Activated T-cell treated with anti-CD3 and anti-CD28 coated beads for 1 hour (primary cell): Measurements from ENCODE around the gene DLST.

Source experiments
- DNase-seq: peaks from one replicate; pipeline ENCODE4 v3.0.0-alpha.2; 2020; ENCODE audit warnings: low read depth

Gene DLST

GRCh38 chr14:74860899-74861733 is 20.6 kb upstream of the DLST start:
- DNase-seq, result peak; percentile 99

- no peak for DNase-seq
Observed at GRCh38 chr14:74861734-74862090, 20.0 kb upstream of the DLST start.

DNA sequence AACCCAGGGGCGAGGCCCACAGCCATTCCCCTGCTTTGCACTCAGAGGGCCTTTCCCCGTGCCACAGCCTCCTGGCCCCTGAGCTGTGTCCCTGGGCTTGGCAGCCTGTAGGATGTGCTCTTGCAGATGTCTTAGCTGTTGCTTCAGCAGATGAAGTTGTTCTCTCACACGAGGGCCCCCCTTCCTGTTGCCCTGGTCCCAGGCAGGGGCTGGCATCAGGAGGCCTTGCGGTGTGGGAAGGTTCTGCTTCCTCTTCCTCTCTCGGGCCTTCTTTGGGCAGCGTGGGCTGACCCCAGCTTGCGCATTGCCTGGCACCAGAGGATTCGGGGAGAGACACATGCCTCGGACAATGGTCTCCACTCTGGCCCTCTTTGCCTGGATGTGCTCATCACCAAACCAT is 18.4 kb upstream of the DLST start:
- DNase-seq, result no peak

DNA sequence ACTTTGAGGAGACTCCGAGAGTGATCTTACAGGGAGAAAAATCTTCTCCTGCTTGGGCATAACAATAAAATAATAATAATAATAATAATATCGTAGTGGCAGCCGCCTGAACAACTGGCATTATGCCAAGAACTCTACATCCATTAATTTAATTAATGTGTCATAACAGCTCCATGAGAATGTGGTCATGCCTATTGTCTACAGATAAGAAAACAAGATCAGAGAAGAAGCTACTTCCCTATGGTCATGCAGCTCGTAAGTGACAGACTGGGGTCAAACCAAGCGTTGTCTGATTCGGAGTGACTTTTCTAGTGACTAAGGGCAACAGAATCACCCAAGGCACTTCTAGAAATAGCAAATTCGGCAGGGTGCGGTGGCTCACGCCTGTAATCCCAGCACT is 17.5 kb upstream of the DLST start:
- no peak for DNase-seq

GRCh38 chr14:74865156-74865555 is 16.6 kb upstream of the DLST start:
- DNase-seq, result no peak

GRCh38 chr14:74866708-74867389 is 14.9 kb upstream of the DLST start:
- no peak for DNase-seq

DNA sequence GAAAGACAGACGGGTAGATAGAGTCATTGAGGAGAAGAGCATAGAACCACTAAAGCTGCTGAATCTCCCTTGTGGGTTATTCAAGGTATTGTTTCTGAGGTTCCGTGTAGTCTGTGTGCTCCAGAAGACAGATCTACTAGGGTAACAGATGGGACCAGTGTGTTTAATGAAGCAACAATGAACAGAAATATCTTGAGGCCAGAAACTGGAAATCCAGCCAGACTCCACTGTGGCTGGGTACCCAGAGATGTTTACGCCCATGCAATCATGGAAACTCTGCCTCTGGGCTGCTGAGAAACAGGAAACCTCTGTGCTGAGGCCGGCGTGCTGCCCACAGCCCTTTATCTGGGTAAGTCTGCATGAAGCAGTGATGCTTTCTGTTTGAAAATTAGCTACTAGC is 14.0 kb upstream of the DLST start:
- peak; percentile 34 for DNase-seq

DNA sequence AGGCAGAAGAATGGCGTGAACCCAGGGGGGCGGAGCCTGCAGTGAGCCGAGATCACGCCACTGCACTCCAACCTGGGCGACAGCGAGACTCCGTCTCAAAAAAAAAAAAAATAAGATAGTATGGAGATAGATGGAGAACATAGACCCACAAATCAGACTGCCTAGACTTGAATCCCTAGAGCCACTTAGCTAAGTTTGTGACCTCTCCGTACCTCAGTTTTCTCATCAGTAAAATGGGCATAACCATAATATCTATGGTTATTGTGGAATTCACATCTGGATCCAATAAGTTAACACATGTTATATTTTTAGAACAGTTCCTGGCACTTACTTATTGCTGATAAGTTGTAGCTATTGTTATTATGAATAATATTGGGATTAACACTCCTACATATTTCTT is 13.0 kb upstream of the DLST start:
- no peak for DNase-seq

DNA sequence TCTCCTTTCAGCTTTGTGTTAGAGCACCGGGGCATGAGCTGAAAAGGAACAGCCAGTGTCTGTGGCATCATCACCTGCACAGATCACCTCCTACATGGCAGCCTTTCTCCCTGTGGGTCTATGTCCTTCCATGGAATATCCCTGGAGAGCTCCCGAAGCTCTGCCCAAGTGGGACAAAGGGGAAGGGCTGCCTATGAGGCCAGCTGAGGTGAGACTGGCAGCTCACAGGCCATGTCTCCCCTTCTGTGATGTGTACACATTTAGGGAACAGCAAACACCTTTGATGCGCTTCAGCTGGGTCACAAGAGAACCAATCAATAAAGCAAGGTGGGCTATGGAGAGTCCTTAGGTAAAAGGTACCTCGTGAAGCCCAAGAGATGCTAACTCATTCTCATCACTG is 9.9 kb upstream of the DLST start:
- no peak for DNase-seq

DNA sequence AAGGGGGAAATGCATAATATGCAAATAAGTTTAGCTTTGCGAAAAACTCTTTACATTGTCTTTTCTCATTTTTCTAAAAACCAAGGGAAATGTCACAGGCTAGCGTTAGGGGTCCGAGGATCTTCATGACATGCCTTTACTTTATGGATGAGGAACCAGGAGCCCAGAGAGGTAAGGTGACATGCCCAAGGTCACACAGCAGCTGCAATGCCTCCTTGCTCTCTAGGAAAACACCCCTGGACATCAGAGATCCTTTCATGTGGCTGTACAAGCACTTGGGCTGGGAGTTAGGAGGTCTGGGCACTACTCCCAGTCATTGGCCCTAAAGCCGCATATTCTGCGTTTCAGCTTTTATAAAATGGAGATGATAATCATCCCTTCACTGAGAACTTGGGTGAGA is 6.5 kb upstream of the DLST start:
- no peak for DNase-seq

DNA sequence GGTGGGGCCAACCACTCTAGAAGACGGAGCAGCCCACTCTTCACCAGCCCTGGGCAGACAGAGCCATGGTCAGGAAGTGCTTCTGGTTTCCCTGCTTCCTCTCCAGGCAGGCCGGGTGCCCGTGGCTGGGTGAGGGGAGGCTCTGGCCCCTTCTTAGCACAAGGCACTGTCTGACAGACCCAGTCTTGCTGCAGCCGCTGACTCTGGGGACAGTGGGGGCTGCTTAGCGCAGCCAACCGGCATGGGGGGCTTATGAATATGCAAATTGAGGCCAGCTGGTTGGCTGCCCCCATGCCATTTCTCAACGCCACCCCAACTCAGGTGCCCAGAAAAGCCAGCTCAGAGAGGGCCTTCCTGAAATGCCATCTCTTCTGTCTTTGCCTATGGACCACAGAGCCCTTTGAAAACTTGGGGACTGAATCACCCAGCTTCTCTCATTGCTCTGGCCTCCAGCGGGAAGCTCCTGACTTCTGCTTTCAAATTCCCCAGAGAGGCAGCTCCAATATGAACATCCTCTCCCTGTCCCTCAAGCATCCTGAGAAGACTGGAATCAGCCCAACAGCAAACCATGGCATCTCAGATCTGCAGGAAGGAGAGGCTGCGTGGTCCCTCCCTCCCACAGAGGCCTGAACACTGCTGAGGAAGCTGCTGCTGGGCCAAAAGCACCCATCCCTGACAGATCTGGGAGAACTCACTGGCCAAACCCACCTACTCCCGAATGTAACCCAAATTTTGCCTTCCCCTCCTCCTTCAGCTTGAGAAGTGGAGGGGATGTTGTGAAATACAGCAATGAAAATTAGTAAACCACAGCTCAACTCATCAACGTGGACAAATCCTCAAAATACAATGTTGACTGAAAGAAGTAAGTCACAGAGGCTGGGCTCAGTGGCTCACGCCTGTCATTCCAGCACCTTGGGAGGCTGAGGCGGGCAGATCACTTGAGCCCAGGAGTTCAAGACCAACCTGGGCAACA is 5.5 kb upstream of the DLST start, which contains the start of gene PROX2:
Gene PROX2, minus strand, starts transcription at position 205 of the 973 bp plus-strand sequence. CDS start 12,311 bp downstream, outside the sequence.
- peak; percentile 10 for DNase-seq

DNA sequence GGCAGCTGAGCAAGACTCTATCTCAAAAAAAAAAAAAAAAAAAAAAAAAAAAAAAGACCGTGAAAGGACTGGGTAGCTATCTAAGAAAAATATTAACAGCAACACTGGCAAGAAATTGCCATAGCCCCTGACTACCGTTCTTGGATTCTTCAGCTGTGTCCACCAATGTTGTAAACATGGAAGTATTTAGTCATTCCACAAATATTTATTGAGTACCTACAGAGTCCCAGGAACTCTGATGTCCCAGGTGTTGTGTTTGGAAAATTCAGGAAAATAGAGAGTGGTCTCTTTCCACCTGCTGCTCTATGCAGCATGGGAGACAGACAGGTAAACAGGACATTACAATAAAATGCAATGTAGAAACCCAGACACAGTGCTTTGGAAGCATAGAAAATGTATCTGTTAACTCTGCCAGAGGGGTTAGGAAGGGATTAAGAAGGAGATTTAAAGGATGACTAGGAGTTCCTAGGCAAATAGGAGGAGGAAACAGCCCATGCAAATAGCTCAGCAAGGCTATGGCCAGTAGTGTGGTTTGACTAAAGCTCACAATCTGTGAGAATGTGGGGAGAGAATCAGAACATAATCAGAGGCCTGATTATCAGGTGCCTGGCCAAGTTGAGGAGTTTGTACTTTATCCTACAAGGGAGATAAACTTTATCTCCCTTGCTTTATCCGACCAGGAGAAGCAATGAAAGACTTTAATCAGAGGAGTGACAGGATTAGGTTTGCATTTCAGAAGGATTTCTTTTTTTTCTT is 2.1 kb upstream of the DLST start:
- no peak for DNase-seq

DNA sequence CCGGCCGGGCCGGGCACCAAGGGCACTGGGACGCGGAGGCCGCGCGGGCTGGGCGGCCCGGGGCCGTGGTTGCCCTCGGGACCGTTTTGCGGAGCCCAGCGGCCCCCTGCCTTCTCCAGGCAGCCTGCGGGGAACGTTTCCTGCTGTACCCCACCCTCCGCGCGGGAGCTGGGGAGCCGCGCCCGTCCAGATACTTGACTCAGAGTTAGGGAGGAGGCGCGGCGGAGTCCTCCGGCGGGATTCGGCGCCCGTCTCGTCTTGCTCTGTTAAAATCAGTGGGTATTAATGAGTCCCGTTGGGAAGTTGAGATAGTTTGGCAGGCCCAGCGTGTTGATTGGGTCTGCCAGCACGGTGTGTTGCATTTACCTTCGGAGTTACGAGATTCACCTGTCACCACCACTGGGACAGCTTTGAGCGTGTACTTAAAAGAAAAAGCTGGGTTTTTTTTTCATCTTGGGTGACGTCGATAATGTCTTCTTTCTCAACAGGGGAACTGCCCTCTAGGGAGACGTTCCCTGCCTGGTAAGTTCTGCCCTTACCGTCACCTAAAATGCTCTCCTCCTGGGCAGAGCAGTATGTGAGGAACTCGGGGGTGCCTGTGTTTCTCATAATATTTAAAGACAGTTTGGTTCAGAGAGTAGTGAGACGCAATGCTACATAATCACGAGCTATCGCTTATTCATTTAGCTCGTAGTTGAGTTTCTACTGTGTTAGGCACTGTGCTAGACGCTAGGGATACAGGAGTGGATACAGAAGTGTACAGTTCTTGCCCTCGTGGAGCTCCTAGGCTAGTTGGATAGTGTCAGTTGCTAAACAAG is 596 bp downstream of the DLST start:
- DNase-seq, result peak; percentile 37

- no peak for DNase-seq
Observed at GRCh38 chr14:74886001-74886400, 4.3 kb downstream of the DLST start.

- no peak for DNase-seq
Observed at GRCh38 chr14:74888164-74889158, 6.7 kb downstream of the DLST start.

- DNase-seq, result no peak
Observed at GRCh38 chr14:74890262-74890661, 8.5 kb downstream of the DLST start.

- DNase-seq, result no peak
Observed at GRCh38 chr14:74891870-74892269, 10.2 kb downstream of the DLST start.

DNA sequence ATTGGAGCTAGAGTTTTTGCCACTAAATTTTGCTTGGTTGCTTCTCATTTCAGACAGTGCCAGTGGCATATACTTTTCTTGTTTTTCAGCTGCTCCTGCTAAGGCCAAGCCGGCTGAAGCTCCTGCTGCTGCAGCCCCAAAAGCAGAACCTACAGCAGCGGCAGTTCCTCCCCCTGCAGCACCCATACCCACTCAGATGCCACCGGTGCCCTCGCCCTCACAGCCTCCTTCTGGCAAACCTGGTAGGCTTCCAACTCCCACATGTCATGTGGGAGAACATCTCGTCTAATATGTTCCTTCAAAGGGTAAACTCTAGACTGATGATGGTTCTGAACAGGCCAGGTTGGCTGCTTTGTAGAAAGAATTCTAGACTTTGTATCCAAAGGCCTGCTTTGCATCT is 11.0 kb downstream of the DLST start:
- no peak for DNase-seq

DNA sequence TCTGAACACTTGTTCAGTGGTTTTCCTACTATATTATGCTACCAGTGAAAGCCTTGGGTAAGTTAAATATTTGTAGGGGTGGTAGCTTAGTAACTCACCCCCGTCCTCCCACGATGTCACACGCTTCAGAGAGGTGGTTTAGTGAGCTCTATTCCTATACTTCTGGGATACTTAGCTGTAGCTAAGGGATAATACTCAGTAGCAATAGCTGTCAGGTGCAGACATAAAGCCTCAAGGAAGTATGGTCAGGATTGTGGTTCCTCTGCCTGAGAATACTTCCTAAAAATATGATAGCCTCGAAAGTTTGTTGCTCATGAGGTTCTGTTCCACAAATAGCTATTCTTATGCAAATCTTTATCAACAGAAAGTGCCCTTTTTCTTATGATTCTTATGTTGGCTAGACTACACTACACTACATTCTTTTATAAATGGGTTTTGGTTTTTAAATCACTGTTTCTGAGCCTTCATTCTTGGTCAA is 11.9 kb downstream of the DLST start:
- no peak for DNase-seq
